Right ventricle myocardium inferior (tissue), 1 donor: ENCODE results near the gene NAPA. TPM values are rescaled to one million over a fixed set of nuclear protein-coding genes. Genes with fewer than 3 reads are reported as not detected.
"Not testable (repeated sequence)": the region's sequence is repeated elsewhere in the genome, so short reads cannot be mapped to it uniquely, and the experiment has no call there.

ENCODE experiments used
- ATAC-seq: fragments of 200-7000 bp; cut with Tn5 transposase; one replicate; pipeline ENCODE4 v1.9.1; 2020; ENCODE audit warnings: mild to moderate bottlenecking, moderate library complexity
- DNase-seq: peaks from one replicate; pipeline ENCODE4 v3.0.0; 2021; ENCODE audit errors: missing footprints
- intact Hi-C: fragments of 100-400 bp; cut with DNase I; formaldehyde crosslinking; loops from one replicate; pipeline ENCODE4 v1.11.0; 2022
- total RNA-seq: library from RNA; stranded (reverse); fragmentation: NEBNext Ultra II Directional; extraction: Animal tissue kit (Norgen Biotek cat#: 25700); gene quantifications from one replicate; pipeline ENCODE4 v1.2.1, GENCODE V29; 2021
- donor health status: DM: no; HTN: yes; CAD: no; lungs with severe emphysema.

Gene NAPA
- total RNA-seq, 1 donor from 2014 or later, result 119 TPM

GRCh38 chr19:47491358-47492136 lies 23.3 kb downstream of the NAPA start:
- DNase-seq, result no peak

DNA sequence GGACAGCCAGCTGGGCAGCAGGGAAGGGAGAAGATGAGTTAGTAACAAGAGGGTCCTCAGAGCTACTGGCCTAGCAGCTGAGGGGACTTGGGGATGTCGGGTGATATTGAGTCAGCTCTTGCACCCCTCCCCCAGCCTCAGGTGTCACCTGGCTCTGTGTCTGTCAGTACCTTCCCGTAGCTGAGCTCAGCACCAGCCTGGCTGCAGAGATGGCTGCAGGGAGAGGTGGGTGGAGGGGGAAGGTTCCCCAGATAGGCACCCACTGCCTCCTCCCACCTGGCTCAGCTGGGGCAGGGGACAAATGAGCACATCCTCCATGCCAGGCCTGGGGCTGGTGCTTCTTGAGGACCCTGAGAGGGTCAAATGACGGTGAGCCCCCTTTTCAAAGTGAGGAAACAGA lies 24.0 kb downstream of the NAPA start:
- DNase-seq (no peak), ATAC-seq (no peak)
- intact Hi-C loops, result no loop called here

More at GRCh38 chr19:47491358-47492136, 23.3 kb downstream of the NAPA start:
- ATAC-seq, result no peak
- intact Hi-C loops, result no loop called here

GRCh38 chr19:47490031-47490430 lies 24.8 kb downstream of the NAPA start:
- ATAC-seq (no peak), DNase-seq (no peak)
- intact Hi-C loops, result no loop called here

- DNase-seq (no peak), ATAC-seq (no peak)
- intact Hi-C loops, result no loop called here
Observed at GRCh38 chr19:47489072-47489914, 25.6 kb downstream of the NAPA start.

DNA sequence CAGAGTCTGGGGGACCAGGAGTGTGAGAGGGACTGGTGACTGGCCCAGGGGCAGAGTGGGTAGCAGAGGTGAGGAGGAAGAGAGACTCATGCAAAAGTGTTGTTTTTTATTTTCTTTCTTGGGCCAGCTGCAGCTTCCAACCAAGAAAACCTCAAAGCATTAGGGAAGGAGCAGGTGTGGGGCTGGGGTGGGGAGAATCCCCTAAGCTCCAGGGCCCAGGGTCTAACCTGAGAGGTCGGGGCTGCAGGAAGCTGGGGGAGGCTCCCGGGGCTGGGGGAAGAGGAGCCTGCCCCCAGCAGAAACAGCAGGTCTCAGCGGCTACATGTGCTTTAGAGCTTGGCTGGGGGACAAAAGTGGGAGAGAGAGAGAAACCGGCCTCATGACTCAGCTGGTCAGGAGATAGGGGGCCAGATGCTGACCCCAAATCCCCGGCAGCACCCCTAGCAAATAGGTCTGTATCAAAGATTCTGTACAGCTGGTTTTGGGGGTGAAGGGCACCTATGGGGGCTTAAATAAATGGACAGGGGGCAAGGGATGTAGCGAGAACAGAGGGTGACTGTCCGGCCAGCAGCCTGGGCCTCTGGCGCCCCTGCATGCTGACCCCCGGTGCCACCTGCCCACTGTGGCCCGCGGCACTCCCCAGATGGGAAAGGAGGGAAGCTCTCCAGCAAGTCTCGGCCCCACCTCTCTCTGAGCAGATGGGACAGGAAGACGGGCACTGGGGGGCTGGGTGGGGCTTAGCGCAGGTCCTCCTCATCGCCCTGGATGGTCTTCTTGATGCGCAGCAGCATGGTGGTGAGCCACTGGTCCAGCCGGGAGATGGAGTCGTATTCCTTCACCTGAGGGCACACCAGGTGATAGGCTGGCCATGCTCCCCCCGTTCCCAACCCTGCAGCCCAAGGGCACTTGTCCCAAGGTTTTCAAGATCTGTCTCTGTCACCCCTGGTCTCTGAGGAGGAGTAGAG lies 27.0 kb downstream of the NAPA start:
- no peak for ATAC-seq
- no peak for DNase-seq
- intact Hi-C loops, result no loop called here

DNA sequence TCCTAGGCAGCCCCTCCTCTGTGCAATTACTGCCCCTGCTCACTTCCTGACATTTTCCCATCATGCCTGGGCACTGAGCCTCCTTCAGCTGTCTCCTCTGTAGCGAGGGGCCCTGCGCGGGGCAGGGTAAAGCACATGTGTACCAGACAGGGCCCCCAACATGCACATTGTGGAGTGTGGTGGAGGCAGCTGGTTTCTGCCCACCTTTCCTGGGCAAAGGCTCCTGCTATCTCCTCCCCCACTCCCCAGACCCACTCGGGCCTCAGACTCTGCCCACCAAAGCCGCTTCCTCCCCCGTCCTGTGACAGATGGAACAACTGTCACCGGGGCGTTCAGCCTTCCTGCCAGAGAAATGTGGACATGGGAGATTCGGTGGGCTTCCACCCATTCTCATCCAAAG lies 28.0 kb downstream of the NAPA start:
- intact Hi-C loops, result no loop called here
- ATAC-seq, result no peak
- DNase-seq, result no peak

- ATAC-seq, intact Hi-C loops, DNase-seq: not testable (repeated sequence)
Observed at GRCh38 chr19:47486220-47486619, 28.6 kb downstream of the NAPA start.

DNA sequence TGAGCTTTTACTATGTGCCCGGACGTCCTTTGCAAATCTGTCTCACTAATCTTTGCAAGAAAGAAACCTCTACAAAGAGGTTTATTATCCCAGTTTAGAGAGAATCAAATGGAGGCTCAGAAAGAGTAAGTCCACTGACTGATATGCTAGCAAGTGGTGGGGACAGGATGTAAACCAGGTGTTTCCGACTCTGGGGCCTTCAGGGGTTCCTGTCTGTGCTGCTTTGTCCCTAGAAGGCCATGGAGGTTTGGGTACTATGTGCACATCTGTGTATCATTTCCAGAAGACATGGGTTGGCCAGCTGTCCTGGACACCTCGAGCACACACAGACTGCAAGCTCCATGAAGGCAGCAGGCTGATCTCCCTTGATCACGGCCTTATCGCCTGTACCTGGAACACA lies 29.7 kb downstream of the NAPA start:
- ATAC-seq (no peak), DNase-seq (no peak)
- intact Hi-C loops, result no loop called here

GRCh38 chr19:47483800-47484690 lies 30.8 kb downstream of the NAPA start, which contains the start of gene KPTN:
TSS of gene KPTN (minus strand) at chr19:47484219. CDS start at chr19:47484160, 59 bp downstream.
- intact Hi-C loops, result loop anchor here (1.0 kb wide), 1 partner anchor 31 kb away; the partner anchor contains the start of gene NAPA
- DNase-seq (peak; percentile 94), ATAC-seq (peak; percentile 93)

- DNase-seq, result no peak
- intact Hi-C loops, result no loop called here
Observed at GRCh38 chr19:47483200-47483599, 31.7 kb downstream of the NAPA start.

DNA sequence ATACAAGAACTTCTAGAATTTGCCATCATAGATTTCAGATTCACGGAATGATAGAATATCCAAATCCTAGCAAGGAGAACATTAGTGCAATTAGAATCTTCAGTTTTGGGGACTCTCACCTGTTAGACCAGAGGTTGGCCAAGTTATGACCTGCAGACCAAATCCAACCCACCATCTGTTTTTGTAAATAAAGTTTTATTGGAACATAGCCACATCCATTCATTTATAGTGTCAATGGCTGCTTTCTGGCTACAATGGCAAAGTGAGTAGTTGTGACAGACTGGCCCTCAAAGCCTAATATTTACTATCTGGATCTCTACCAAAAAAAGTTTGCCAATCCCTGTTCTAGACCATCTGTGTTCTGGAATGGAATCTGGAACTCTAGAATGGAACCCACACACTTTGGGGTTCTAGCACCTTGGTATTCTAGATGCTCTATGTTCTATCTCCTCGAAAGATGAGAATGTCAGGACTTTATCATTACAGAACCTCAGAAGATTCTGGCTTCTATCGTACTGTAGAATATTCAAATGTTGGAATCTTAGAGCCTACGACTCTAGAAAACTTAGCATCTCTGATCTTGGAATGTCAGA lies 33.3 kb downstream of the NAPA start:
- ATAC-seq (no peak), DNase-seq (no peak)
- intact Hi-C loops, result no loop called here

More at GRCh38 chr19:47483200-47483599, 31.7 kb downstream of the NAPA start:
- ATAC-seq, result no peak

DNA sequence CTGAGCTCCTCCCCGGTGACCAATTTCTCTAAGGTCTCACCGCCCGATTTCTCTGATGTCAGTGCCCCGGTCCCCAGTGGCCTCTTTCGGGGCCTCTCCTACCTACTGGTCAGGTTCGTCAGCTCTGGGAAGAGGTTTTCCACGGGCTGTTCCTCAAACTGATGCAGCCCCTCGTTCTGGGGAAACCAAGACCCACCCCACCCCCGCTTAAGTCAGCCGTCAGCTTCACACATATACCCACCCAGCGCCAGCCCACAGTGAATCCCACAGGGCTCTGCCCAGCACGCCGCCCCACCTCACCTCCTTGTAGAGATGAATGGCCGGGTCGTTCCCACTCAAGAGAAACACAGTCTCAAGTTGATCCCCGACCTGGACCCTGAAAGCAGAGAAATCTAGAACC lies 34.2 kb downstream of the NAPA start:
- DNase-seq (no peak), ATAC-seq (no peak)

DNA sequence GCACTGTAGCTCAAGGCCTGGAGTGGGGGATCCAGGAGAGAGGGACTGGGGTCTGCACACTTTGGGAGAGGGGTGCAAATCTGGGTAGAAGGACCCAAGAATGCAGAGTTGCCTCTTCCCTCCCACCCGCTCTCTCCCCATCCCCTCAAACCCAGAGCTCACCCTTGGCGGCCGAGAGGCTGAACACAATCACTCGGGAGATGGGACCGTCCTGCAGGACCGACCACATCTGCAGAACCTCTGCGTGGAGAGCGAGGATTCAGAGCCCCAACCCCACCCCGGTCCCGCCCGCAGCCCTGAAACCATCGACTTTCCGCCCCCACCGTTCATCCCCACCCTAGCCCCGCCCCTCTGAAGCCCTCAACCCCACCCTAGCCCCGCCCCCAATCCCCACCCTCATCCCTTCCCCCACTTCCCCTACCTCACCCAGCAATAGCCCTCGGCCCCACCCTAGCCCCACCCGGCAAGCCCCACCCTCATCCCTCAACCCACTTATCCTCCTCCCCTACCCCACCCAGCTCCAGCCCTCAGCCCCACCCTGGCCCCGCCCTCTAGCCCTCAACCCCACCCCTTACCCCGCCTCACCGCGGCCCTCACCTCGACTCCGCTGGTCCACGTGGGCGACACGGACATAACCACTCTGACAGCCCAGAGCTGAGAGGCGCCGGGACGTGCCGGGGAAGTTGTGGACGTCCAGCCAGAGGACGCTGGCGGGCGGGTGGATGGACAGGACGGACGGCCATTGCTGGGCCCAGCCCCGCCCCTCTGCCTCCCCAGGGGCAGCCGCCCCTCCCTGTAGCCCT lies 35.0 kb downstream of the NAPA start:
- no peak for DNase-seq
- intact Hi-C loops, result no loop called here
- ATAC-seq, result no peak

More for the DNA sequence above, 34.2 kb downstream of the NAPA start:
- intact Hi-C loops, result no loop called here

DNA sequence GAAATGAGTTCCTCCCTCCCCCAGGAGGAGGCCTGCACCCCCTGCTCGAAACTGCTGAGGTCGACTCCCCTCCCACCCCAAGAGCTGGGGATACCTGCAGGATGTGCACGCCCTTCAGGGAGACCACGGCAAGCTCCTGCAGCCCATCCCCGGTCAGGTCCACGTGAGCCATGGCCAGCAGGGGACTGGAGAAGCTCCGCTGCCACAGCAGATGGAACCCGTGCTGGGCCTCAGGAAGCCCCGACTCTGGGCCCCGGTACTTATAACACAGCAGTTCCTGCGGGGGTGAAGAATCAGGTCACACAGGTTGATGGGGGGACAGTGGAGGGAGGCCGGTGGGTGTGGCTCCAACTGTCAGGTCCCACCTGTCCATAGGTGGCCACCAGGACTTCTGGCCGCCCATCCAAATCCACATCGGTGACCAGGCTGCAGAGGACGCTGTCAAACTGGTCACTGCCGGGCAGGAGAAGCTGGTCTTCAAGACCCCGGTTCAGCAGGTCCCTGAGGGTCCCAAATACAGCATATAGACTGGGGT lies 38.4 kb downstream of the NAPA start:
- intact Hi-C loops, result no loop called here
- no peak for DNase-seq
- ATAC-seq, result no peak

- no peak for ATAC-seq
- intact Hi-C loops, result no loop called here
Observed at GRCh38 chr19:47475465-47475864, 39.4 kb downstream of the NAPA start.

DNA sequence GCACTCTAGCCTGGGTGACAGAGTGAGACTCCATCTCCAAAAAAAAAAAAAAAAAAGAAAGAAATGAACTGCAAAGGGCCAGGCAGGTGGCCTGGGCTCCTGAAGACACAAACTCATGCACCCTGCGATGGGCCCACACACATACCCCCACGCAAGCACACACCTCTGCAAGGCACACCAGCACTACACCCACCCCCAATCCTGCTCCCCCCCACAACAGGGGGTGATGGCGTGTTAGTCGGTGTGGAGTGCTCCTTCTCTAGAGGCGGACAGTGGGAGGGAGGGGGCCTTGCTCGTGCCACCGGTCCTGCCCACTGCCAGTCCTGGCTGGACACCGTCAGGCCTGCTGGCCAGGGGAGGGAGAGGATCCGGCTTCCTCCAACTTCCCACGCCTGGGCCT lies 41.5 kb downstream of the NAPA start:
- DNase-seq (no peak), ATAC-seq (no peak)
- intact Hi-C loops, result no loop called here

More at GRCh38 chr19:47475465-47475864, 39.4 kb downstream of the NAPA start:
- no peak for DNase-seq
